HepG2 (cell line): ENCODE data around the gene KANSL1. TPM values are rescaled to one million over a fixed set of nuclear protein-coding genes. Genes with fewer than 3 reads are reported as not detected.
A peak's percentile ranks its signal among the peaks of the same experiment; 100 is the strongest.

Experiments used
- ATAC-seq: fragments of 200-7000 bp; cut with Tn5 transposase; 3 replicates; pipeline ENCODE4 v1.9.1; 2020; ENCODE audit warnings: mild to moderate bottlenecking, moderate library complexity
- BruUV-seq: library from RNA; stranded (reverse); fragments of 400-500 nt; replicated peaks from 2 replicates; lab custom pipeline; 2021; lab: Mats Ljungman, UMichigan
- CTCF ChIA-PET: fragments of 300-600 bp; formaldehyde crosslinking; extraction: SDS; loops from one replicate; lab custom pipeline; 2021; ENCODE audit warnings: low total read pairs, inconsistent platforms, low intra/inter-chr PET ratio; lab: Yijun Ruan, JAX
- POLR2A ChIA-PET: fragments of 350-600 bp; sonication (Branson Sonifier 250); formaldehyde crosslinking; loops from one replicate; lab custom pipeline; 2020; ENCODE audit warnings: antibody characterized with exemption, inconsistent platforms; lab: Yijun Ruan, JAX
- DNase-seq: peaks from one replicate; pipeline ENCODE4 v3.0.0-alpha.2; 2015; ENCODE audit warnings: low spot score
- FAIRE-seq: peaks from 3 replicates; lab custom pipeline; 2011; peaks lifted over from hg19 to GRCh38; lab: Jason Lieb, UNC
- H2AFZ ChIP-seq: one replicate; pipeline ENCODE4 v1.6.1; 2011; ENCODE audit warnings: low read length, inconsistent platforms
- H3K27ac ChIP-seq: fragments of 300-600 bp; 3 replicates; pipeline ENCODE4 v1.8.0; 2011; ENCODE audit warnings: mixed run types, mild to moderate bottlenecking, mixed read lengths, low read length, inconsistent platforms; ENCODE audit not compliant: insufficient read depth; ENCODE audit errors: extremely low read length
- H3K27me3 ChIP-seq, 2 experiments: fragments of 200-600 bp in 1 of 2; 2 replicates in 1 of 2; 3 replicates in 1 of 2; pipeline versions ENCODE4 v1.6.0 to v1.8.0; 2011; ENCODE audit warnings: low read length in 2 of 2, mild to moderate bottlenecking in 2 of 2, moderate library complexity in 2 of 2, inconsistent platforms in 1 of 2; ENCODE audit not compliant: insufficient read depth in 2 of 2, control insufficient read depth in 1 of 2
- H3K36me3 ChIP-seq, 2 experiments: fragments of 200-600 bp in 1 of 2; replicated peaks in 1 of 2; 2 replicates in 1 of 2; 3 replicates in 1 of 2; pipeline versions ENCODE4 v1.5.1 to v1.8.0; 2011; ENCODE audit warnings: low read length in 2 of 2, inconsistent platforms in 1 of 2; ENCODE audit not compliant: insufficient read depth in 2 of 2, control insufficient read depth in 1 of 2
- H3K4me1 ChIP-seq: 2 replicates; pipeline ENCODE4 v1.5.1; 2012; ENCODE audit warnings: low read length, inconsistent platforms; ENCODE audit not compliant: insufficient read depth
- H3K4me2 ChIP-seq: 2 replicates; pipeline ENCODE4 v1.6.0; 2011; ENCODE audit warnings: low read depth, low read length, inconsistent platforms
- H3K4me3 ChIP-seq, 3 experiments: fragments of 200-600 bp in 1 of 3; sonication (generic), shearing (Covaris generic) in 1 of 3; replicated peaks in 1 of 3; 2 replicates each; pipeline ENCODE4 v1.5.1; 2011 to 2016; ENCODE audit warnings: low read length in 3 of 3, inconsistent platforms in 2 of 3, low read depth in 2 of 3, mild to moderate bottlenecking in 2 of 3, control low read depth in 1 of 3, mixed read lengths in 1 of 3; ENCODE audit not compliant: insufficient read depth in 1 of 3
- H3K79me2 ChIP-seq: one replicate; pipeline ENCODE4 v1.6.1; 2011; ENCODE audit warnings: low read length, inconsistent platforms; ENCODE audit not compliant: insufficient read depth
- H3K9ac ChIP-seq: 2 replicates; pipeline ENCODE4 v1.6.0; 2011; ENCODE audit warnings: mild to moderate bottlenecking, low read depth, low read length, inconsistent platforms; ENCODE audit not compliant: insufficient read depth
- H3K9me3 ChIP-seq: 2 replicates; pipeline ENCODE4 v1.5.1; 2012; ENCODE audit warnings: mild to moderate bottlenecking, low read length
- H4K20me1 ChIP-seq: 2 replicates; pipeline ENCODE4 v1.6.0; 2011; ENCODE audit warnings: inconsistent platforms, mild to moderate bottlenecking, low read length, moderate library complexity; ENCODE audit not compliant: insufficient read depth
- ATF6 ChIP-seq: sonication (generic); formaldehyde crosslinking; conservative IDR thresholded peaks from 2 replicates; pipeline ENCODE4 v1.4.0; 2020; ENCODE audit warnings: missing genetic modification reagents
- ATF7-NPFF ChIP-seq: sonication (generic); formaldehyde crosslinking; IDR thresholded peaks from 2 replicates; pipeline ENCODE4 v1.8.1; 2023; ENCODE audit warnings: mild to moderate bottlenecking, low read depth, missing genetic modification reagents, moderate library complexity
- FOXO4 ChIP-seq: sonication (generic); formaldehyde crosslinking; conservative IDR thresholded peaks from 2 replicates; pipeline ENCODE4 v1.8.1; 2023; ENCODE audit warnings: missing genetic modification reagents
- THAP9 ChIP-seq: sonication (generic); formaldehyde crosslinking; IDR thresholded peaks from 2 replicates; pipeline ENCODE4; 2020; ENCODE audit warnings: missing genetic modification reagents, mild to moderate bottlenecking, borderline replicate concordance
- ZFP90 ChIP-seq: sonication (generic); formaldehyde crosslinking; IDR thresholded peaks from 2 replicates; pipeline ENCODE4 v1.8.0; 2022; ENCODE audit warnings: missing genetic modification reagents, mild to moderate bottlenecking, inconsistent platforms, borderline replicate concordance
- ZNF121 ChIP-seq: sonication (generic); formaldehyde crosslinking; IDR thresholded peaks from 2 replicates; pipeline ENCODE4 v1.5.0; 2020; ENCODE audit warnings: mild to moderate bottlenecking, missing genetic modification reagents
- ZNF143 ChIP-seq: sonication (generic); formaldehyde crosslinking; IDR thresholded peaks from 2 replicates; pipeline ENCODE4 v1.4.0; 2020; ENCODE audit warnings: missing genetic modification reagents
- ZNF350 ChIP-seq: sonication (generic); formaldehyde crosslinking; IDR thresholded peaks from 2 replicates; pipeline ENCODE4 v1.4.0; 2020; ENCODE audit warnings: mild to moderate bottlenecking, low read depth, missing genetic modification reagents, borderline replicate concordance
- ZNF660 ChIP-seq: sonication (generic); formaldehyde crosslinking; IDR thresholded peaks from 2 replicates; pipeline ENCODE4 v1.5.1; 2020; ENCODE audit warnings: mild to moderate bottlenecking, low read depth, missing genetic modification reagents, borderline replicate concordance
- ZNF782 ChIP-seq: sonication (generic); formaldehyde crosslinking; IDR thresholded peaks from 2 replicates; pipeline ENCODE4 v1.4.0; 2020; ENCODE audit warnings: missing genetic modification reagents, mild to moderate bottlenecking, borderline replicate concordance
- WGBS: methylation state at CpG from one replicate; pipeline ENCODE4 v1.1.6; 2017; ENCODE audit warnings: low lambda C conversion rate; 5-methylcytosine and 5-hydroxymethylcytosine counted together
- in situ Hi-C: cut with HindIII; loops from 2 replicates; pipeline ENCODE4 v1.10.0; 2017; ENCODE audit warnings: low pct_unique_long_range_greater_than_20kb; ENCODE audit not compliant: extremely low pct_ligation_motif_present
- intact Hi-C: fragments of 100-400 bp; cut with micrococcal nuclease; formaldehyde crosslinking; loops from one replicate; pipeline ENCODE4 v1.10.0; 2022; ENCODE audit not compliant: unreplicated experiment
- polyA plus RNA-seq, 8 experiments: library from polyadenylated mRNA; depleted of rRNA in 3 of 8; stranded (reverse) in 7 of 8; unstranded in 1 of 8; fragments of >200 nt; fragmentation: Illumina TruSeq in 4 of 8; extraction: Trizol in 4 of 8; gene quantifications; 2 replicates each; pipeline versions ENCODE4 v1.2.1 to v1.2.3, GENCODE V29; 2011 to 2016; ENCODE audit warnings: low read depth in 4 of 8, missing spikeins in 1 of 8, mixed read lengths in 1 of 8; ENCODE audit not compliant: insufficient read depth in 1 of 8
- total RNA-seq, 5 experiments: library from RNA; depleted of rRNA; stranded (reverse); fragments of >200 nt; fragmentation: Illumina TruSeq; extraction: Trizol; gene quantifications; 2 replicates each; pipeline ENCODE4 v1.2.3, GENCODE V29; 2016; ENCODE audit warnings: low read depth in 1 of 5

The KANSL1 gene
- total and polyA plus RNA-seq, 2 of the 13 experiments (the other 11 are each of a cell fraction or from before 2014, with no cell fraction given) = 24.0 to 59.6 TPM

GRCh38 chr17:46201491-46201890 lies 8.3 kb upstream of the KANSL1 start:
- FAIRE-seq (no peak), ATAC-seq (no peak), DNase-seq (no peak)
- no TSS peak for BruUV-seq
- Histone ChIP-seq H3K9me3 (peaks cover 8% of the 10 kb centered on the region; the same call in 1 of the 2 replicates), H3K27me3 (no peaks in the 10 kb centered on the region), H3K27ac (no peak overlapping the region), H3K36me3 (0 out of 5 replicates have a peak, but pooled peaks cover 1 to 9% of the 10 kb centered on the region in 2 experiments), H3K4me1 (peaks cover 38% of the 10 kb centered on the region), H2AFZ (no peak overlapping the region), H3K9ac (no peak overlapping the region), H4K20me1 (0 out of 2 replicates have a peak, but pooled peaks cover 6% of the 10 kb centered on the region), H3K4me2 (no peak overlapping the region), H3K79me2 (peaks cover 93% of the 10 kb centered on the region), H3K4me3 (no peak overlapping the region)
- WGBS = 95% methylated on average over 3 of the region's 3 CpGs
- ChIA-PET POLR2A (interaction anchor here (1.6 kb wide), 1 partner anchor 9 kb away, joined by 6 read pairs; the partner anchor contains the start of gene KANSL1), CTCF (interaction anchor here (2.0 kb wide), 1 partner anchor 11 kb away, joined by 4 read pairs; no protein-coding TSS in a partner anchor)
- in situ Hi-C loops (no loop called here), intact Hi-C loops (no loop called here)
- TF ChIP-seq FOXO4 (CRISPR knock-in tag) = no peak
- peak; percentile 58 for TF ChIP-seq ZNF121 (CRISPR knock-in tag)

GRCh38 chr17:46200197-46200596 lies 7.0 kb upstream of the KANSL1 start:
- DNase-seq (no peak), FAIRE-seq (no peak), ATAC-seq (no peak)
- in situ Hi-C loops (no loop called here), intact Hi-C loops (no loop called here)
- no peaks in the 10 kb centered on the region for H3K9me3 ChIP-seq
- no peaks in the 10 kb centered on the region for H3K27me3 ChIP-seq
- H3K9ac ChIP-seq = no peak overlapping the region
- peaks cover 50% of the 10 kb centered on the region for H3K4me1 ChIP-seq
- BruUV-seq = no TSS peak
- ChIA-PET CTCF (interaction anchor here (2.0 kb wide), 1 partner anchor 12 kb away, joined by 4 read pairs; no protein-coding TSS in a partner anchor), POLR2A (no interaction called here)
- H3K27ac ChIP-seq = no peak overlapping the region
- no peak overlapping the region for H3K4me2 ChIP-seq
- H3K36me3 ChIP-seq = 0 out of 5 replicates have a peak, but pooled peaks cover under 1 to 1% of the 10 kb centered on the region in 2 experiments
- H3K4me3 ChIP-seq = no peak overlapping the region
- 95% methylated on average over 7 of the region's 7 CpGs for WGBS
- H2AFZ ChIP-seq = no peak overlapping the region
- H4K20me1 ChIP-seq = 0 out of 2 replicates have a peak, but pooled peaks cover 6% of the 10 kb centered on the region
- peaks cover 95% of the 10 kb centered on the region for H3K79me2 ChIP-seq
- TF ChIP-seq ZNF350 (CRISPR knock-in tag) (no peak), ZNF782 (CRISPR knock-in tag) (no peak), ZNF143 (CRISPR knock-in tag) (no peak), ZNF660 (CRISPR knock-in tag) (no peak), ATF6 (no peak), ATF7-NPFF (CRISPR knock-in tag) (no peak), THAP9 (CRISPR knock-in tag) (no peak), ZFP90 (CRISPR knock-in tag) (no peak)
